Measurements from ENCODE around the gene RABL2A. TPM values are rescaled to one million over a fixed set of nuclear protein-coding genes. Genes with fewer than 3 reads are reported as not detected.
"Not testable (repeated sequence)": the region's sequence is repeated elsewhere in the genome, so short reads cannot be mapped to it uniquely, and the experiment has no call there.

Gene RABL2A
- 24.9 and 26.2 TPM in 2 replicates for total RNA-seq
- long read RNA-seq, partial matches to known transcripts: 3 of 10 reads
- long read RNA-seq, other reads (novel, unspliced or antisense): 6 of 10 reads

GRCh38 chr2:113626616-113627330 lies at the start of gene RABL2A:
Gene RABL2A, plus strand, starts transcription at chr2:113627266. Its CDS starts 1,341 bp downstream, at chr2:113628607.
- H3K27me3 Mint-ChIP-seq (ENCODE audit: unreplicated experiment); H3K36me3 Mint-ChIP-seq (ENCODE audit: unreplicated experiment); H3K9me3 Mint-ChIP-seq (ENCODE audit: unreplicated experiment); H3K4me1 Mint-ChIP-seq (ENCODE audit: unreplicated experiment): not testable (repeated sequence)
- peak within 1 kb of the TSS; percentile 80 for H3K27ac Mint-ChIP-seq (ENCODE audit: unreplicated experiment)
- peak; percentile 95 for DNase-seq (ENCODE audit: extremely low spot score, unreplicated experiment)
- peak within 1 kb of the TSS; percentile 83 for H3K4me3 Mint-ChIP-seq (ENCODE audit: unreplicated experiment)

DNA sequence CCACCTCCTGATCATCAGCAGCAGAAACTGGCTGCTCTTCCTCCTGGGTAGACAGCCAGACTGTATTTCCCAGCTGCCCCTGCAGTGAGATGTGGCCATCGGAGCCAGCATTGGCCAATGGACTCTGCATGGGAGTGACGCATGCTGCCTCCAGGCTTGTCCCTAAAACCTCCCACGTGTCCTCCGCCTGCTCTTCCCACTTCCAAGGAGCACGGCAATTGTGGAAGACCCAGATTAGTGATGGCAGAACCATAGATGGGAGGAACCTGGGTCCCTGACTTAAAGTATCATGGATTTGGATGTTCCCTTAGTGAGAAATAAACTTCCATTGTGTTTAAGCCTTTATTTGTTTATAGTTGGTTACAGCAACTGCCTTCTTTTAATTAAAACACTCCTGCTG lies 48.6 kb upstream of the RABL2A start:
- not testable (repeated sequence) for H3K36me3 Mint-ChIP-seq (ENCODE audit: unreplicated experiment); DNase-seq (ENCODE audit: extremely low spot score, unreplicated experiment); H3K4me1 Mint-ChIP-seq (ENCODE audit: unreplicated experiment); H3K4me3 Mint-ChIP-seq (ENCODE audit: unreplicated experiment); H3K9me3 Mint-ChIP-seq (ENCODE audit: unreplicated experiment); H3K27ac Mint-ChIP-seq (ENCODE audit: unreplicated experiment)
- peaks cover 11% of the 10 kb centered on the region for H3K27me3 Mint-ChIP-seq (ENCODE audit: unreplicated experiment)

DNA sequence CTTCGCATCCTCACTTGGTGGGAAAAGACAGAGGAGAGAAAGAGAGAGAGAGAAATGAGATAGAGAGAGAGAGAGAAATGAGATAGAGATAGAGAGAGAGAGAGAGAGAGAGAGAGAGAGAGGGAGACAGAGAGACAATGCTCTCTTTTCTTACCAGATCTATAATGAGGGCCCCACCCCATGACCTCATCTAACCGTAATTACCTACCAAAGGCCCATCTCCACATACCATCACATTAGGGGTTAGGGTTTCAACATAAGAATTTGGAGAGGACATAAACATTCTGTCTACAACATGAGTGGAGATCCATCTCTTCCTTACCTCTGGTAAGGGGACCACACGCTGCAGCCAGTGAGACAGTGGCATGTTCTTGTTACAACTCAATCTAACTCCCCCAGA lies 44.6 kb upstream of the RABL2A start:
- not testable (repeated sequence) for H3K9me3 Mint-ChIP-seq (ENCODE audit: unreplicated experiment); DNase-seq (ENCODE audit: extremely low spot score, unreplicated experiment); H3K27me3 Mint-ChIP-seq (ENCODE audit: unreplicated experiment); H3K36me3 Mint-ChIP-seq (ENCODE audit: unreplicated experiment); H3K27ac Mint-ChIP-seq (ENCODE audit: unreplicated experiment)
- Mint-ChIP-seq H3K4me3 (ENCODE audit: unreplicated experiment) (peak overlapping the region; percentile 49), H3K4me1 (ENCODE audit: unreplicated experiment) (peaks cover 12% of the 10 kb centered on the region)

DNA sequence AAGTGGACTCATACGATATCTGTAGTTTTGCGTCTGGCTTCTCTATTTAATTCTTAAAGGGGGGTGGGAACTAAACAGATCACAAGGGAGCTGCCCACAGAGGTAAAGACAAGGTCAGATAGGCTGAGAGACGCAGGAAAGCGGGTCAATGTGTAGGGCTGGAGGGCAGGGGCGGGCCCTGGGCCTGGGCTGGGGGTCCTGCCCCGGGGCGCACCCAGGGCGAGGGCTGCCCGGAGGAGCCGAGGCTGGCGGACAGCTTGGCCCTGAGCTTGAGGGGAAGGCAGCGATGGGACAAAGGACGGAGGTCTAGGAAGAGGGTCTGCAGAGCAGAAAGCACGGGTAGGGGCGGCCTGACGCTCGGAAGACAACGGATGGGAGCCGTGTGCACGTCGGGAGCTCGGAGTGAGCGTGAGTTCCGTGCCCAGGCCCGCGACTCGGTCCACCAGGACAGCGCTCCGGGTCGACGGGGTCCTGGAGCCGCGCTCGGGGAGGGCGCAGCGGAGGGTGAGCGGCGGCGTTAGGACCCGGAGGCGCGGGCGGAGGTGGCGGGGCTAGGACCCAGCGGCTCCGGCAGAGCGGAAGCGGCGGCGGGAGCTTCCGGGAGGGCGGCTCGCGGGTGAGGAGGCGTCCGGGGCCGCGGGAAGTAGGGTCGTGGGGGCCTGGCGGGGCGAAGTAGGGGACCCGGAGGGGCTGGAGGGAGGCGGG lies 43.4 kb upstream of the RABL2A start:
- H3K27ac Mint-ChIP-seq (ENCODE audit: unreplicated experiment): peak overlapping the region; percentile 86
- not testable (repeated sequence) for H3K36me3 Mint-ChIP-seq (ENCODE audit: unreplicated experiment); H3K9me3 Mint-ChIP-seq (ENCODE audit: unreplicated experiment); H3K27me3 Mint-ChIP-seq (ENCODE audit: unreplicated experiment)
- peaks cover 12% of the 10 kb centered on the region for H3K4me1 Mint-ChIP-seq (ENCODE audit: unreplicated experiment)
- DNase-seq (ENCODE audit: extremely low spot score, unreplicated experiment): peak; percentile 94
- peak overlapping the region; percentile 89 for H3K4me3 Mint-ChIP-seq (ENCODE audit: unreplicated experiment)

DNA sequence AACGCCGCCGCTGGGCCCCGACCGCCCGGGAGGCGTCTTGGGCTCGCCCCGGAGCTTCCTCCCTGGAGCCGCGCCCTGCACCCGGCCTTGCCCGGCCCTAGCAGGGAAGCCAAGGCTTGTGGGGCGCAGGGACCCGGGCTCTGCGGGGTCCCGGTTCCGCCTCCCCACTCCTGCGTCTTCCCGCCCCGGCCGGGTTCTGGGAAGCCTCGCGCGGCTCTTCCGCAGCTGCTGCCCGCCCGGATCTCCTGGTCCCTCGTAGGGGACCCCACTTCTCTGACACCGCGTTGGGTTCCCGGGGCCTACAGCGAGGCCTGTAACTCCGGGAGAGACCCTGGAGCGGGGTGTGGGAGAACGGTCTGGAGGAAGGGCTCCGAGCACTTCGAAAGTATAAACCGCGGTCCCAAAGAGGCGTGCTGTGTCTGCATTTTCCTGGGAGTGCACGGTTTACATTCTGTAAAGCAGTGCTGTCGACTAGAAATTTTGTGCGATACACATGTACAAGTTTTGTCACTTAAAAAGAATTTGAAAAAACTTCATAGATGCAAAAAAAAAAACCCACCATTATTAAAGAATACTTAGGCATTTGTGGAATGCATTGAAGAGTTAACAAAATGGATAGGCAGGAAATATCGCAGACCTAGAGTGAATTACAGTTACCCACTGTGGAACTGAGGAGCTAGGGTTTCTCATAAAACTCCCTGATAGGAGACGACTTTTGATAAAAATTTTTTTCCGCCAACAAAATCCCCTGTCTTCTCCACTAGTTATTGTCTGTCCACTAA lies 42.6 kb upstream of the RABL2A start:
- Mint-ChIP-seq H3K27ac (ENCODE audit: unreplicated experiment) (peak overlapping the region; percentile 47), H3K4me3 (ENCODE audit: unreplicated experiment) (peak overlapping the region; percentile 75), H3K4me1 (ENCODE audit: unreplicated experiment) (peaks cover 12% of the 10 kb centered on the region)
- not testable (repeated sequence) for H3K9me3 Mint-ChIP-seq (ENCODE audit: unreplicated experiment); H3K27me3 Mint-ChIP-seq (ENCODE audit: unreplicated experiment); DNase-seq (ENCODE audit: extremely low spot score, unreplicated experiment); H3K36me3 Mint-ChIP-seq (ENCODE audit: unreplicated experiment)

DNA sequence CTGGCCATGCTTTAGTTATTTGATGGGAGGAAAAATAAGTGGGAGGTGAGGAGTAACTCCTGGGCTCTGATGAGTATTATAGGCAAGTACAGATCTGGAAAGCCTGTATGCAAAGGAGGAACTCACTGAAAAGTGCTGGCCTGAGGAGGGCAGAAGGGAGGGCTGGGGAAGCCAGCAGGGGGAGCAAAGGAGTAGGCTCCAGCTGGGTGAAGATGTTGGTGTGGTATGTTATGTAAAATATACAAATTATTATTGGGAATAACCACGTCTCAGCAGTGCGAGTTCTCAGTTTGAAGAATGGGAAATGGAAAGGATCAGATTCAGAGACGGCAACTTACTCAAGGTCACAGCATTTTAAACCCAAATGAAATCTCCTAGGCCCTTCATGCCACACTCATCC lies 39.9 kb upstream of the RABL2A start:
- H3K9me3 Mint-ChIP-seq (ENCODE audit: unreplicated experiment); H3K27me3 Mint-ChIP-seq (ENCODE audit: unreplicated experiment); H3K27ac Mint-ChIP-seq (ENCODE audit: unreplicated experiment); DNase-seq (ENCODE audit: extremely low spot score, unreplicated experiment); H3K4me3 Mint-ChIP-seq (ENCODE audit: unreplicated experiment); H3K36me3 Mint-ChIP-seq (ENCODE audit: unreplicated experiment): not testable (repeated sequence)
- H3K4me1 Mint-ChIP-seq (ENCODE audit: unreplicated experiment): peaks cover 12% of the 10 kb centered on the region
- peak; percentile 52 for TF ChIP-seq CTCF (IDR thresholded peaks at IDR 0.05)

DNA sequence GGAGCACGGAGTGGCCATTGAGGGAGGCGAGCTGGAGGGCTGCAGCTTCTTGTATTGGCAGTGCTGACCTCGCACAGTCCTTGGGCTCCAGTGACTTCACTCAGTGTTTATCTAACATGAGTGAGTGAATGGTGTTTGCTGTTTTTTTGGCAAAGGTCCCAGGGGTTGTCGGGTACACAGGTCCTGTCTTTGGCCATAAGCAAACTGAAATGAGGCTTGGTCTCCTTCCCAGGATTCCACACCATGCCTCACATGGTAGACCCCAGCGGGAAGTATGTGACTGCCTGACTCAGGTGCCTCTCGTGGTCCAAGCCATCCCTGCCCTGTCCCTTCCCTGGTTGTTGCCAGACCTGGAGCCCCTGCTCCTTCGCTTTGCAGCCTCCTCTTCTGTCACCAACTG lies 37.5 kb upstream of the RABL2A start:
- H3K27ac Mint-ChIP-seq (ENCODE audit: unreplicated experiment); H3K36me3 Mint-ChIP-seq (ENCODE audit: unreplicated experiment); DNase-seq (ENCODE audit: extremely low spot score, unreplicated experiment); H3K4me3 Mint-ChIP-seq (ENCODE audit: unreplicated experiment); H3K9me3 Mint-ChIP-seq (ENCODE audit: unreplicated experiment); H3K27me3 Mint-ChIP-seq (ENCODE audit: unreplicated experiment); H3K4me1 Mint-ChIP-seq (ENCODE audit: unreplicated experiment): not testable (repeated sequence)

GRCh38 chr2:113591926-113592325 lies 35.1 kb upstream of the RABL2A start:
- not testable (repeated sequence) for H3K4me1 Mint-ChIP-seq (ENCODE audit: unreplicated experiment); H3K9me3 Mint-ChIP-seq (ENCODE audit: unreplicated experiment); H3K27ac Mint-ChIP-seq (ENCODE audit: unreplicated experiment); H3K27me3 Mint-ChIP-seq (ENCODE audit: unreplicated experiment); DNase-seq (ENCODE audit: extremely low spot score, unreplicated experiment); H3K4me3 Mint-ChIP-seq (ENCODE audit: unreplicated experiment); H3K36me3 Mint-ChIP-seq (ENCODE audit: unreplicated experiment)

GRCh38 chr2:113593280-113593679 lies 33.8 kb upstream of the RABL2A start:
- H3K9me3 Mint-ChIP-seq (ENCODE audit: unreplicated experiment): not testable (repeated sequence)

GRCh38 chr2:113595725-113596124 lies 31.3 kb upstream of the RABL2A start:
- not testable (repeated sequence) for H3K27ac Mint-ChIP-seq (ENCODE audit: unreplicated experiment)

More at GRCh38 chr2:113593280-113593679, 33.8 kb upstream of the RABL2A start:
- H3K27ac Mint-ChIP-seq (ENCODE audit: unreplicated experiment); H3K4me1 Mint-ChIP-seq (ENCODE audit: unreplicated experiment); H3K36me3 Mint-ChIP-seq (ENCODE audit: unreplicated experiment); DNase-seq (ENCODE audit: extremely low spot score, unreplicated experiment); H3K27me3 Mint-ChIP-seq (ENCODE audit: unreplicated experiment); H3K4me3 Mint-ChIP-seq (ENCODE audit: unreplicated experiment): not testable (repeated sequence)

GRCh38 chr2:113597164-113597563 lies 29.9 kb upstream of the RABL2A start:
- H3K4me3 Mint-ChIP-seq (ENCODE audit: unreplicated experiment); DNase-seq (ENCODE audit: extremely low spot score, unreplicated experiment); H3K36me3 Mint-ChIP-seq (ENCODE audit: unreplicated experiment); H3K9me3 Mint-ChIP-seq (ENCODE audit: unreplicated experiment); H3K4me1 Mint-ChIP-seq (ENCODE audit: unreplicated experiment); H3K27me3 Mint-ChIP-seq (ENCODE audit: unreplicated experiment); H3K27ac Mint-ChIP-seq (ENCODE audit: unreplicated experiment): not testable (repeated sequence)

More at GRCh38 chr2:113595725-113596124, 31.3 kb upstream of the RABL2A start:
- H3K4me1 Mint-ChIP-seq (ENCODE audit: unreplicated experiment); H3K27me3 Mint-ChIP-seq (ENCODE audit: unreplicated experiment); DNase-seq (ENCODE audit: extremely low spot score, unreplicated experiment); H3K9me3 Mint-ChIP-seq (ENCODE audit: unreplicated experiment); H3K36me3 Mint-ChIP-seq (ENCODE audit: unreplicated experiment); H3K4me3 Mint-ChIP-seq (ENCODE audit: unreplicated experiment): not testable (repeated sequence)

Measured in osteocyte (in vitro differentiated cells).